Dermis microvascular lymphatic vessel endothelial cell (primary cell): Measurements from ENCODE around the gene SGPL1. TPM values are rescaled to one million over a fixed set of nuclear protein-coding genes. Genes with fewer than 3 reads are reported as not detected.
"Not testable (repeated sequence)": the region's sequence is repeated elsewhere in the genome, so short reads cannot be mapped to it uniquely, and the experiment has no call there.

Source experiments
- DNase-seq, 2 donors: peaks; one replicate each; pipeline versions ENCODE4 v3.0.0 to v3.0.0-alpha.2; 2010; ENCODE audit warnings: low read depth in 2 of 2
- total RNA-seq: library from RNA; depleted of rRNA; stranded (reverse); fragments of >200 nt; gene quantifications from 2 replicates; pipeline ENCODE4 v1.2.1, GENCODE V29; 2014

Gene SGPL1
- total RNA-seq, 1 donor from 2014 or later, result 9.4 TPM

GRCh38 chr10:70918851-70919530 lies 103.2 kb downstream of the SGPL1 start:
- no peak for DNase-seq

GRCh38 chr10:70919906-70920305 lies 104.2 kb downstream of the SGPL1 start:
- not testable (repeated sequence) for DNase-seq

- DNase-seq, result no peak
Measured at GRCh38 chr10:70920519-70920918, 104.8 kb downstream of the SGPL1 start.

GRCh38 chr10:70921285-70921684 lies 105.5 kb downstream of the SGPL1 start:
- no peak for DNase-seq

- no peak for DNase-seq
Measured at GRCh38 chr10:70923696-70924095, 107.9 kb downstream of the SGPL1 start.

- DNase-seq, result peak in 1 of 2 donors; percentile 31
Measured at GRCh38 chr10:70925377-70926225, 109.9 kb downstream of the SGPL1 start.

GRCh38 chr10:70926226-70927000 lies 110.7 kb downstream of the SGPL1 start:
- no peak for DNase-seq

GRCh38 chr10:70927189-70927943 lies 111.6 kb downstream of the SGPL1 start:
- no peak for DNase-seq

- DNase-seq, result no peak
Measured at GRCh38 chr10:70928140-70928539, 112.4 kb downstream of the SGPL1 start.

GRCh38 chr10:70930263-70931000 lies 114.7 kb downstream of the SGPL1 start:
- no peak for DNase-seq

Other genes with a start within 250 kb of the SGPL1 start
- gene PRF1, start 213.2 kb upstream of the SGPL1 start, total RNA-seq, result not detected in 2 replicates
- gene ADAMTS14, start 143.4 kb upstream of the SGPL1 start, total RNA-seq, result under 0.01 TPM in 1 of 2 replicates, not detected in the other
- gene TBATA, start 30.6 kb upstream of the SGPL1 start, total RNA-seq, result not detected in 2 replicates
- 53.9 and 55.3 TPM in 2 replicates for gene PCBD1, start 72.6 kb downstream of the SGPL1 start, total RNA-seq